Osteoblast (primary cell): ENCODE results near the gene IMPDH1. TPM values are rescaled to one million over a fixed set of nuclear protein-coding genes. Genes with fewer than 3 reads are reported as not detected.

ENCODE experiments used
- DNase-seq: peaks from one replicate; pipeline ENCODE4 v3.0.0; 2011; ENCODE audit warnings: low spot score, mixed read lengths; ENCODE audit not compliant: insufficient read length; ENCODE audit errors: missing footprints
- H2AFZ ChIP-seq: 2 replicates; pipeline ENCODE4 v1.6.0; 2011; ENCODE audit warnings: mild to moderate bottlenecking, low read length
- H3K27ac ChIP-seq: 2 replicates; pipeline ENCODE4 v1.5.1; 2011; ENCODE audit warnings: mild to moderate bottlenecking, low read depth, low read length, moderate library complexity
- H3K27me3 ChIP-seq: 2 replicates; pipeline ENCODE4 v1.6.0; 2012; ENCODE audit warnings: mild to moderate bottlenecking, control low read depth, inconsistent platforms, low read length, moderate library complexity; ENCODE audit not compliant: insufficient read depth
- H3K36me3 ChIP-seq: 2 replicates; pipeline ENCODE4 v1.5.1; 2011; ENCODE audit warnings: mild to moderate bottlenecking, low read length, control low read depth, moderate library complexity; ENCODE audit not compliant: insufficient read depth
- H3K4me1 ChIP-seq: 2 replicates; pipeline ENCODE4 v1.5.1; 2011; ENCODE audit warnings: mild to moderate bottlenecking, low read length, control low read depth, moderate library complexity; ENCODE audit not compliant: insufficient read depth
- H3K4me2 ChIP-seq: 2 replicates; pipeline ENCODE4 v1.6.0; 2011; ENCODE audit warnings: mild to moderate bottlenecking, low read length; ENCODE audit not compliant: insufficient read depth
- H3K4me3 ChIP-seq: fragments of 200-600 bp; sonication (generic); 3 replicates; pipeline ENCODE4 v1.5.1; 2012; ENCODE audit warnings: mild to moderate bottlenecking, low read length, inconsistent platforms; ENCODE audit not compliant: insufficient read depth
- H3K79me2 ChIP-seq: 2 replicates; pipeline ENCODE4 v1.6.0; 2012; ENCODE audit warnings: mild to moderate bottlenecking, low read length, control low read depth, inconsistent platforms; ENCODE audit not compliant: insufficient read depth
- H3K9me3 ChIP-seq: 2 replicates; pipeline ENCODE4 v1.5.1; 2011; ENCODE audit warnings: low read depth, low read length, control low read depth
- H4K20me1 ChIP-seq: 2 replicates; pipeline ENCODE4 v1.6.0; 2012; ENCODE audit warnings: mild to moderate bottlenecking, low read length, control low read depth; ENCODE audit not compliant: insufficient read depth
- CTCF ChIP-seq: IDR thresholded peaks from 2 replicates; pipeline ENCODE4 v1.5.1; 2011; ENCODE audit warnings: mild to moderate bottlenecking, low read depth, low read length, moderate library complexity; ENCODE audit errors: extremely low read depth
- total RNA-seq: library from RNA; depleted of rRNA; stranded (reverse); fragments of >200 nt; gene quantifications from 2 replicates; pipeline ENCODE4 v1.2.3, GENCODE V29; 2012

IMPDH1 gene
- total RNA-seq, 1 donor = 35.8 TPM

GRCh38 chr7:128442356-128442755 lies 32.6 kb upstream of the IMPDH1 start:
- Histone ChIP-seq H3K27ac (no peak overlapping the region), H3K9me3 (no peaks in the 10 kb centered on the region), H3K27me3 (no peaks in the 10 kb centered on the region), H3K4me3 (no peak overlapping the region), H3K79me2 (no peaks in the 10 kb centered on the region), H3K4me1 (no peaks in the 10 kb centered on the region), H3K4me2 (no peak overlapping the region), H4K20me1 (no peaks in the 10 kb centered on the region), H2AFZ (no peak overlapping the region), H3K36me3 (no peaks in the 10 kb centered on the region)
- no peak for DNase-seq
- no peak for TF ChIP-seq CTCF

GRCh38 chr7:128437426-128438332 lies 27.9 kb upstream of the IMPDH1 start:
- H3K4me1 ChIP-seq = no peaks in the 10 kb centered on the region
- no peaks in the 10 kb centered on the region for H3K9me3 ChIP-seq
- no peak overlapping the region for H2AFZ ChIP-seq
- no peaks in the 10 kb centered on the region for H3K79me2 ChIP-seq
- no peaks in the 10 kb centered on the region for H3K36me3 ChIP-seq
- no peak overlapping the region for H3K4me3 ChIP-seq
- no peak overlapping the region for H3K27ac ChIP-seq
- H3K27me3 ChIP-seq = peaks cover 2% of the 10 kb centered on the region
- H3K4me2 ChIP-seq = no peak overlapping the region
- no peak for DNase-seq
- no peak for TF ChIP-seq CTCF
- no peaks in the 10 kb centered on the region for H4K20me1 ChIP-seq

DNA sequence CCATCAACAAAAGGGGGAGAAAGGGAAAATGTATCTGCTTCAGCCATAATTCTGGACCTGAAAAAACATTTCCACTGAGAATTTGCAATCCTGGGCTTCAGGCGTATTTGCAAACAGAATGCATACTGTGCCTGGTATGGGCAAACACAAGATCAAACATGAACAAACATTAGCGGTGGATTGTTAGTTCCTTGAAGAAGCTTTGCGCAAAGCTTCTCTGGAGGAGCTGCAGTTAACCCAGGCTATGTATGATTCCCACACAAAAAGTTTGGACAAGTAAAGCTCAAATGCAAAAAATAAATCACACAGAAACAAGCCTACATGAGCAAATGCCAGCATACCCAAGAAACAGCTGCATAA lies 25.5 kb upstream of the IMPDH1 start:
- no peaks in the 10 kb centered on the region for H3K4me1 ChIP-seq
- no peaks in the 10 kb centered on the region for H3K36me3 ChIP-seq
- no peak for TF ChIP-seq CTCF
- no peak overlapping the region for H3K4me3 ChIP-seq
- no peak for DNase-seq
- H2AFZ ChIP-seq = no peak overlapping the region
- no peak overlapping the region for H3K4me2 ChIP-seq
- H3K27ac ChIP-seq = no peak overlapping the region
- H3K9me3 ChIP-seq = no peaks in the 10 kb centered on the region
- H3K27me3 ChIP-seq = peaks cover 2% of the 10 kb centered on the region
- no peaks in the 10 kb centered on the region for H4K20me1 ChIP-seq
- no peaks in the 10 kb centered on the region for H3K79me2 ChIP-seq

DNA sequence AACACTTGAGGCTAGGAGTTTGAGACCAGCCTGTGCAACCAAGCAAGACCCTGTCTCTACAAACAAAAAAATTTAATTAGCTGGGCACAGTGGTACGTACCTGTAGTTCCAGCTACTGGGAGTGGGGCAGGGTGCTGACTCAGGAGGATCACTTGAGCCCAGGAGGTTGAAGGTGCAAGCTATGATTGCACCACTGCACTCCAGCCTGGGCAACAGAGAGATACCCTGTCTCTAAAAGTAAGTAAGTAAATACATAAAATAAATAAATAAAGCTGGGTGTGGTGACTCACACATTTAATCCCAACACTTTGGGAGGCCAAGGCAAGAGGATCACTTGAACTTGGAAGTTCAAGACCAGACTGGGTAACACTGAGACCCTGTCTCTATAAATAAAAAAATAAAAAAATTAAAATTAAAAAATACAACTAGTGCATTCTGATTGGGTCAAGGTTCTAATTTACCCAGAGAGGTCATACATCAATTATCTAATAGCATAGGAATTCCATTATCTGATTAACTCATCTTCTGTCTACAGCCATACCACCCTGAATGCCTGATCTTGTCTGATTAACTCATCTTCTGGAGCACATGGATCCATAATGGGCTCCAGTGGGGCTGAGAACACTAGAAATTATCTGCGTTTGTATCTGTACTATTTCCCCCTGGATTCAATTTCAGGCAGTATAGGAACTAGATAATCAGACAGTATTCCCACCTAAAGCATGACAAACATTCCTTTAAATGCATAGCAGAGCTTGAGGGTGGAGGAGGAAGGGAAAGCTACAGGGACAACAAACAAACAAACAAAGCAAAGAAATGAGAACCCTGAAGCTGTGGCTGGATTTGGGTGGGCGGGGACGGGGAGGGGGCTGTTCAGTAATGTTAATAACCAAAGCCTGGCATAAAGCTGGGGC lies 24.9 kb upstream of the IMPDH1 start:
- H3K4me3 ChIP-seq = no peak overlapping the region
- TF ChIP-seq CTCF = no peak
- H3K27ac ChIP-seq = no peak overlapping the region
- no peaks in the 10 kb centered on the region for H3K4me1 ChIP-seq
- no peak overlapping the region for H2AFZ ChIP-seq
- H3K4me2 ChIP-seq = no peak overlapping the region
- H3K9me3 ChIP-seq = no peaks in the 10 kb centered on the region
- H3K79me2 ChIP-seq = no peaks in the 10 kb centered on the region
- peaks cover 2% of the 10 kb centered on the region for H3K27me3 ChIP-seq
- DNase-seq = no peak
- no peaks in the 10 kb centered on the region for H4K20me1 ChIP-seq
- H3K36me3 ChIP-seq = no peaks in the 10 kb centered on the region
